GM19324 (cell line): ENCODE data around the gene ITGB4.

Source experiments
- ATAC-seq: cut with Tn5 transposase; IDR thresholded peaks from one replicate; pipeline ENCODE4 v1.9.1; 2021; ENCODE audit warnings: mild to moderate bottlenecking, moderate library complexity; ENCODE audit not compliant: unreplicated experiment, low FRiP score

The ITGB4 gene

DNA sequence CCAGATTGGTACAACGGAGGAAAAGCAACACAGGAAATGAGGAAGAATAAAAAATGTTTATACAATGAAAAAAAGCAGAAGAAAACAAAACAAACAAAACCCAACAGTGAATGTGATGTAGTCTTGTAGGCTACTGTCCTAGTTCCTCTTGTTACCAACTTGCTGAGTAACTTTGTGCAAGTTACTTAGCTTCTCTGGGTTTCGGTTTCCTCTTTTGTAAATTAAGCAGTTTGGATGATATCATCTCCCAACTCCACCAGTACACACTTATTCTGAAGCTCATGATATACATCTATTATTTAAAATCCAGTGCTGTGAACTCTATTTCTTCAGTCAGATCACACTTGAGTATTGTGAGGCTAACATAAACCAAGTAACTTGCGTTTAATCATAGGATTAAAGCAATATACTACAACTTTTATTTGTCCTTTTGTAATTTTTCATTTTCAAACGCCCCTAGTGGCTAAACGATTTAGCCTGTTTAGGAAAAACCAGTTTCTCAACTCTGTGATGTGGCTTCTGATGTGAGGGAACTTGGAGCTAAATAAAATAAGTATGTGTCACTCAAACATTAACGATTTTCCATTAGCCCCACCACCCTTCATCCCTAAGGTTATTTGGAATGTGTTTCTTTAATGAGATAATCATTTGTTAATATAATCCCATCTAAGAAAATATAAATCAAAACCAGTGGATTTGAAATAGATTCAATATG, 62.0 kb downstream of the ITGB4 start:
- no peak for ATAC-seq

DNA sequence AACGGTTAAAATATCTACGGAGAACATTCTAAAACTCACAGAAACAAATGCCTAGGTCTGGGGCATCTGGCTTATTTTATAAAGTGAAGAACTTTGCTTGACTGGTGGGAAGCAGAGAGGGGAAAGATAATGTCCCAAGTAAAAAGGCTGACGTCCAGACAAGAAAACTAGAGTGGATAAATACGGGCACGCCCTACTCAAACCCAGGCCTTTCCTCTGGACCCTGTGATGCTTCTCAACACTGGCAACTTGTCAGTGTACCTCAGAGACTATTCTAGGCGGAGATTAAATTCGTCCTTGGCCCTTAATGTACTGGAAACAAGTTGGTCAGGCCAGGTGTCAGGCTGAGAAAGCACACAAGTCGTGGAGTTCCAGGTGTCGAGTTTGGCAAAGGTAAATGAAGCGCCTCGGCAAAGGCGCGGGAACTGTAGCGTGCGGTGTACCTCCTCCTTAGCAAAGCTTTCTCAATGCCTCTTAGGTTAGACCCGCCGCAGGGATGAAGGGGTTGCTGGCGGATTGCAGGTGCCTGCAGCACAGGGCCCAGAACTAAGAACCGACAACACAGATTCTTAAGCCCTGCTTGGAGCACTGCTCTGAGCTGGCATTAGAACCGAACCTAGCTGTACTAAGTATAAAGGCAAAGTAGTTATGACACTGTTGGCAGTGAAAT, 62.7 kb downstream of the ITGB4 start:
- ATAC-seq = peak; percentile 0

DNA sequence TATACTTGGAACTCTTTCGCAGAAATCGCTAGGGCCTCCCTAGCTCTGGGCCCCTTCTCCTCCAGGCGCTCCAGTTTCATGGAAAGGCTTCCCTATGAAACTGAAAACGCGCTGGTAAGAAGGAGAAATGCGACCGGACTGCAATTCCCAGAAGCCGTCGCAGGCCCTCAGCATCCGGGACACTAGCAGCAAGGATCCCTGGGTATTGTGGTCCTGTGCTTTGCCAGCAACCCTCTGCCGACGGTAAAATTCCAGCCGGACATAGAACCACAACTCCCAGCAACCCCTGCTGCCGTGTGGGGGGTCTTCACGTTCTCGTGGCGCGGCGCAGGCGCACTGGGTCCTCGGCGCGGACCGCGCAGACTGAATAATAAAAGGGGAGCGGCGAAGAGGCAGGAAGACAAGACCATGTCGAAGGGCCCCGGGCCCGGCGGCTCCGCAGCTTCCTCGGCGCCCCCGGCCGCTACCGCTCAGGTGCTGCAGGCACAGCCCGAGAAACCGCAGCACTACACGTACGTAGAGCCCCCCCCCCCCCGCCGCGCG, 63.3 kb downstream of the ITGB4 start, which contains the start of gene UNK:
Gene UNK (plus strand): TSS at position 334 of the 543 bp plus-strand sequence. CDS start 75 bp downstream, at position 409.
- peak; percentile 70 for ATAC-seq

DNA sequence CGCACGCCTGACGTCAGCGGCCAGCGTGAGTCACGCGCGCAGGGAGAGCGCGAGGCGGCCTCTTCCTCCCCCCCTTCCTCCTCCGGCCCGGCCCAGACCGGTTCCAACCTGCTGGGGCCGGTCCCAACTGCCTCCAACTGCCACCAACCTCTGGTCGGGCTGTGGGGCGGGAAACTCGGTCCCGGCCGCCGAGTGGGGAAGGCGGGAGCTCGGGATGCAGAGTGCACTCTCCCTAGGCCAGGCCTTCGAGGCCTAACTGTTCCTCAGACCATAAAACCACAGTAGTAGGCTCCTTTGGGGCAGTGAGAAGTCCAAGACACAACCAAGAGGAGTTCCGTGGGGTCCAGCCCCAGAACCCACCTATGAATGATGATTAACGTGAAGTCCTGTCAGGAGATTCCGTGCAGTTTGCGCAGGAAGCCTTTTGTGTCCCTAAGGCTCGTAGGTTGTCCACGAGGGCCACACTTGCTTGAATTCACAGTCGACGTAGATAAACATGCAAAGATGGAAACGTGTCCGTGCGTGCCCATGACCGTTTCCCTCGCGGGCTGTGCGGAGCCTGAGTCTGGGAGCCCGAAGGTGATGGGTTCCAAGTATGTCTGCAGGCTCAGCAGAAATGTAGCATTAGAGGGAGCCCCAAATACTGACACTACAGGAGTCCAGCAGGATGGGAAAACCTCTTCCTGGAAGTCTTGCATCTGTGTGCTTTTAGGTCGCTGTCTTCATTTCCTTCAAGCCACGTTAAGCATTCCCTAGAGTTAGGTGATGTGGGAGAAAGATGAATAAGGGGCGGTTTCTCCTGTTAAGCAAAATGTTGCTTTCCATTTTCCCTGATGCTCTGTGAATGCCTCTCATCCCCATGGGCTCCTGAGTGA, 64.0 kb downstream of the ITGB4 start:
- ATAC-seq = peak; percentile 66

DNA sequence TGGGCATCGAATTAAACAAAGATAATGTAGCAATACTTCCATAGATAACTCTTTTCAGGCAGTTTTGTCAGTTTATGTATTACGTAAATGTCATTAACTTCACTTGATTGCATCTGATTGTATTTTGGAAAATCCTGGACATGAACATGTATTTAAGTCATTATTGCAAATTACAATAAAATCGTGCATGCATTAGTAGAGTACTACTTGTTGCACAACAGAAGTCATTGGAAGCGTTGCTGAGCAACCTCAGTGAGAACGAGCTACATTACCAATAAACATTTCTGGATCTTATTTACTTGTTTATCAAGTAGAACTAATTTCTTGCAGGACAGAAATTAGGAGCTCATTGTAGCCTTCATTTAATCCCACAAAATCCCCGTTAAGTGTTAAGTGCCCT, 70.0 kb downstream of the ITGB4 start:
- no peak for ATAC-seq

DNA sequence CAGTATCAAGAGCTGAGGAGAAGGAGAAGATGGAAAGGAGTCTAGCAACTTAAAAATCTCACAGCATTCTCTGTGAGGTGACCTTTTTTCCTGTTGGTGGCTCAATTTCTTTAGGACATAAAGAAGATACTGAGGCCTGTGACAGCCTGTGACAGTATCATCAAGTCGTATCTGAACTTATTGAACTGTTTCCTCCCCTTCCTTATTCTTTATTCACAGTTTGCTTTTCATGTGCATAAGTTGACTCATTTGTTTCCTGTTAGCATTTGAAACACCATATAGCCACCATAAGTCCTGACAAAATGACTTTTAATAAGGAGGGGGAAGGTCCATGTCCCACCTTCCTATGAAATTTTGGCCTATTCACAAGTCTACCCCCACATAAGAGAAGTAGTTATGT, 72.2 kb downstream of the ITGB4 start:
- no peak for ATAC-seq

DNA sequence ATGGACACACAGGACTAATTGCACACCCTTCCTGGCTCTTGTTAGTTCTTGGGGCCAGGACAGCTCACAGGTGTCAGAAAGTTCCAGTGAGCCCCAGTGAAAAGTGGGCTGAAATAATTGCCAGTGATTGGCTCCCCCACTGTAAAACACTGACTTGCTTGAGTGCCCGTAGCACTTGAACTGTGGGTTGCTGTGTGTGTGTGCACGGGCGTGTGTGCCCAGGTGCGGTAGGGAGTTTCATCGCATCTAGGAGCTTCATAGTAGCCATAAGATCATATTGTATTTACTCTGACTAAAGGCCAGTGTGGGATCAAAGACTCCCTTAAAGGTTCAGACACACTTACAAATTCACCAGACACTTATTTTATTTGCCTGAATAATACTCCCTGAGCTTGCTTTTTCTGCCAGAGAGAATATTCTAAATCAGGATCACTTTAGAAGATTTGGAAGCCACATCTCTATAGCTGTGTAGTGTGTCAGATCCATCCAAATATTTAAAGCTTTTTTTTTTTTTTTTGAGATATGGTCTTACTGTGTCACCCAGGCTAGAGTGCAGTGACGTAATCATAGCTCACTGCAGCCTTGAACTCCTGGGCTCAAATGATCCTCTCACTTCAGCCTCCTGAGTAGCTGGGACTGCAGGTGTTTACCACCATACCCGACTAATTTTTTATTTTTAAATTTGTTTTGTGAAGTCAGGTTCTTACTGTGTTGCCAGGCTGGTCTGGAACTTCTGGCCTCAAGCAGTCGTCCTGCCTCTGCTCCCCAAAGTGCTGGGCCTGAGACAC, 74.8 kb downstream of the ITGB4 start:
- ATAC-seq = no peak

DNA sequence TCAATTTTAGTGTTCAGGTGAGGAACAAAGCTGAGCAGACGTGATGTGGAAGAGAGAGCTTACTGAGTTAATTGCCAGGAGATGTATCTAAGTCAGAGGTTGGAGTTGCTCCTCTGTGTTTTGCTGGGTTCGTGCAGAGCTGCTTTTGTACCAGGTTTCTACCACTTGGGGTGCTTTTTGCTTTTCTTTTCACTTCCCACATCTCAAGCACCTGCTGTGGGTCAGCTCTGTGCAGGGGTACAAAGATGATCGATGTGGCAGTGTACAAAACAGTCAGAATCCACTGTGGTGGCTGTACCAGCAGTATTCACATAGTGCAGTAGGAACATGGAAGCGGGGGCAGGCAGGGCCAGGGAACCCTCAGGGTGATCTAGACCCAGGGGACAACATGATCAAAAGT, 78.1 kb downstream of the ITGB4 start:
- no peak for ATAC-seq

DNA sequence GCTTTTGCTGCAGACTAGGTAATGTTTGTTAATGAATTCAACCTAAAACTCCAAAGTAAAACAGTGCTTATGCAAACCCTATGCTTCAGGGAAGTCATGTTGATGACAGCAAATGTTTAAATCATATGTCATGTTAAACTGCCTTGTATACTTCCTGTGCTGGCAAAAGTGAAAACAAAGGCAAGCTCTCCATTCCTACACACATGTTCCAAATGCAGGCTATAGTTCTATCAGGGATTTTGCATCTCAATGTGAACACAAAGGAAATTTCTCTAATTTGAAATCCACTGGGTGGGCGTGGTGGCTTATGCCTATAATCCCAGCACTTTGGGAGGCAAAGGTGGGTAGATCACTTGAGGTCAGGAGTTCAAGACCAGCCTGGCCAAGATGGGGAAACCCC, 82.6 kb downstream of the ITGB4 start:
- no peak for ATAC-seq

DNA sequence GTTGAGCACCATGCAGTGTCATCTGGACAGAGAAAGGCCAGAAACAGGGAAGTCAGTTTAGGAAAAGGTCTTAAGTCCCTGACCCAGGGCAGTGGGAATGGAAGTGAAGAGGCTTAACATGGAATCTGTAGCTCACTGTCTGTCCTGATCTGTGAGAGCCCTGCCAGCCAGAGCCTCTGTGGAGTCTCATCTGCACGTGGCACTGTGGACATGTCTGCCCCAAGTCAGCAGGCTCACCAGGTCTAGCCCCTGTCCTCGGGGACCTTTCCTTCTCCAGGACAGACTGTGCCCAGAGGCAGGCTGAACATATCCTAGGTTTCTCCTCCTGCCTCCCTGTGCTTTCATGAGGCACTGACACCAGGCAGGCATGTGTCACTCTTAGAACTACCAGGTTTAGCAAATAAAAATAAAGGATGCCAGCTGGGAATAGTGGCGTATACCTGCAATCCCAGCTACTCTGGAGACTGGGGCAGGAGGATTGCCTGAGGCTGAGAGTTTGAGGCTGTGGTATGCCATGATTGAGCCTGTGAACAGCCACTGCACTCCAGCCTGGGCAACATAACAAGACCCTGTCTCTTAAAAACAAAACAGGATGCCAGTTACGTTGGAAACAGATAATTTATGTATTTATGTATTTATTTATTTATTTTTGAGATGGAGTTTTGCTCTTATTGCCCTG, 85.7 kb downstream of the ITGB4 start:
- no peak for ATAC-seq
